Naive thymus-derived CD4-positive, alpha-beta T cell (primary cell): ENCODE data around the gene GATA2. TPM values are rescaled to one million over a fixed set of nuclear protein-coding genes. Genes with fewer than 3 reads are reported as not detected.
A peak's percentile ranks its signal among the peaks of the same experiment; 100 is the strongest.

Experiments
- ATAC-seq: fragments of 150-1000 bp; cut with Tn5 transposase; 2 replicates; pipeline ENCODE4 v1.10.0; 2021; ENCODE audit warnings: mild to moderate bottlenecking, moderate library complexity
- CTCF ChIA-PET: fragments of 350-600 bp; sonication (Branson Sonifier 250); formaldehyde crosslinking; loops from one replicate; lab custom pipeline; 2021; ENCODE audit warnings: antibody characterized with exemption; lab: Charles Lee
- POLR2A ChIA-PET: fragments of 350-600 bp; sonication (Branson Sonifier 250); formaldehyde crosslinking; loops from one replicate; lab custom pipeline; 2021; ENCODE audit warnings: antibody characterized with exemption, inconsistent platforms; lab: Charles Lee
- DNase-seq, 9 donors: peaks; one replicate each; pipeline versions ENCODE4 v3.0.0 to v3.0.0-alpha.2; 2020 to 2022; ENCODE audit warnings: mixed read lengths in 1 of 9
- H3K27ac ChIP-seq: one replicate; pipeline ENCODE4 v1.7.0; 2013; ENCODE audit warnings: mild to moderate bottlenecking, low read depth, low read length, moderate library complexity
- H3K27me3 ChIP-seq, 2 donors: one replicate each; pipeline ENCODE4 v1.7.0; 2013; ENCODE audit warnings: low read length in 2 of 2, mild to moderate bottlenecking in 2 of 2, moderate library complexity in 2 of 2; ENCODE audit not compliant: control insufficient read depth in 2 of 2, insufficient read depth in 2 of 2
- H3K36me3 ChIP-seq, 3 experiments: 1 replicate in 2 of 3; 2 replicates in 1 of 3; pipeline ENCODE4 v1.7.0; 2013; ENCODE audit warnings: low read length in 3 of 3, mild to moderate bottlenecking in 3 of 3, moderate library complexity in 1 of 3; ENCODE audit not compliant: insufficient read depth in 3 of 3, control insufficient read depth in 2 of 3
- H3K4me1 ChIP-seq, 2 donors: one replicate each; pipeline ENCODE4 v1.7.0; 2013; ENCODE audit warnings: low read length in 2 of 2, mild to moderate bottlenecking in 2 of 2, moderate library complexity in 1 of 2; ENCODE audit not compliant: control insufficient read depth in 2 of 2, insufficient read depth in 2 of 2
- H3K4me3 ChIP-seq: 2 replicates; pipeline ENCODE4 v1.7.0; 2013; ENCODE audit warnings: mild to moderate bottlenecking, low read length
- H3K9me3 ChIP-seq, 3 experiments: 1 replicate in 2 of 3; 2 replicates in 1 of 3; pipeline ENCODE4 v1.7.0; 2013; ENCODE audit warnings: low read length in 3 of 3; ENCODE audit not compliant: control insufficient read depth in 2 of 3
- H3K27ac Mint-ChIP-seq, 9 donors: one replicate each; pipeline ENCODE4 v1.8.0; 2020 to 2022; ENCODE audit warnings: mixed read lengths in 9 of 9, mild to moderate bottlenecking in 8 of 9, moderate library complexity in 5 of 9, inconsistent platforms in 2 of 9
- H3K27me3 Mint-ChIP-seq, 5 donors: one replicate each; pipeline ENCODE4 v1.8.0; 2021 to 2022; ENCODE audit warnings: mixed read lengths in 5 of 5, mild to moderate bottlenecking in 1 of 5
- H3K36me3 Mint-ChIP-seq, 5 donors: one replicate each; pipeline ENCODE4 v1.8.0; 2020 to 2022; ENCODE audit warnings: mixed read lengths in 5 of 5, mild to moderate bottlenecking in 3 of 5, inconsistent platforms in 1 of 5
- H3K4me1 Mint-ChIP-seq, 7 donors: one replicate each; pipeline ENCODE4 v1.8.0; 2020 to 2022; ENCODE audit warnings: mixed read lengths in 7 of 7, mild to moderate bottlenecking in 3 of 7, inconsistent platforms in 1 of 7
- H3K4me3 Mint-ChIP-seq, 10 donors: one replicate each; pipeline ENCODE4 v1.8.0; 2020 to 2022; ENCODE audit warnings: mild to moderate bottlenecking in 10 of 10, mixed read lengths in 10 of 10, moderate library complexity in 6 of 10, inconsistent platforms in 2 of 10
- H3K9me3 Mint-ChIP-seq, 11 donors: one replicate each; pipeline ENCODE4 v1.8.0; 2020 to 2022; ENCODE audit warnings: mixed read lengths in 11 of 11, mild to moderate bottlenecking in 4 of 11, inconsistent platforms in 1 of 11, moderate library complexity in 1 of 11
- intact Hi-C, 2 donors: fragments of 100-400 bp; cut with micrococcal nuclease; formaldehyde crosslinking; loops; one replicate each; pipeline ENCODE4 v1.15.1; 2023
- polyA plus RNA-seq, 2 donors: library from polyadenylated mRNA; unstranded; fragments of 300-500 nt; fragmentation: Illumina TruSeq; gene quantifications; one replicate each; pipeline ENCODE4 v1.2.3, GENCODE V29; 2021
- total RNA-seq, 6 experiments: library from RNA in 5 of 6; stranded (reverse) in 5 of 6; gene quantifications; 1 replicate in 5 of 6; 2 replicates in 1 of 6; pipeline ENCODE4 v1.2.3 and lab custom pipeline; 2021 to 2026

The GATA2 gene
- total RNA-seq = 10 to 100 TPM in 2 of 5 experiments, under 1 TPM in 1, not detected in 2; 0.30 to 70.9 (median 14.0) TPM
- not detected for polyA plus RNA-seq
- not detected for total RNA-seq (lab: John Stamatoyannopoulos, UW)

DNA sequence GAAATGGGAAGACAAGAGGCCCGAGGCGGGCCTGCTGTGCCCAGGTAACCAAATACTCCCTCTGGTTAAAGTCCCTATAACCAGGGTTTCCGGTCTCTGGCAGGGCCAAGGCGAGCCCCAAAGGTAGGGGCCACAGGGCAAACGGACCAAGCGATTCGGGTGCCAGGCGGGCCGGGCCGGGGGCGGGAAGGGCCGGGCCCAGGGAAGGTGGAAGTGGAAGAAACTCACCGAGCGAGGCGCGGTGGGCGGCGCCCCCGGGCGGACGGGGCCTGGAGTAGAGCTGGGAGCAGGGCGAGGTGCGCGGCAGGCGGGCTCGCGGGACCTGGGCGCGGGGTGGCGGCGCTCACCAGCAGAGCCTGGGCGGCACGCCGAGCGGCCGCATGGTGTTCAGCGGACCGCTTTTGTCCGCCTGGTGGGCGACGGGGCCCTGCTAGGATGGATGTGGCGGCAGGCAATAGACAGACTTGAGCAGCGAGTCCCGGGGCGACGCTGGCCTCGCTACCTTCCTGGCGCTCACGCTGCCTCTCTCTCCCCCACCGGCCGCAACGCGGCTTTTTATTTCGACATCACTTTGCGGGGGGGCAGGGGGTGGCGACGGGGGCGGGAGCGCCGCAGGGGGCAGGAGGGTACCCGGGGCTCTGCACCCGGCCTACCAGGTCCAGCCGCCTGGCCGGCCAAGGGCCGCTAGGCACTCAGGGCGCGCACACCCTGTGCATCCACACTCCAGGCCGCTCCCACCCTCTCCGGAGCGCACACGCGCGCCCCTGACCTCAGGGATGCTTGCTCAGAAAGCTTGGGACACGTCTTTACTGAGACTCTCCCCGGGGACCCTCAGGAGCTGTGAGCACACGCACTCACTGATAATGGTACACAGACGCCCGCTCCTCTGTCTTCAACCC, at the start of gene GATA2:
GATA2 (minus strand) TSS at position 531 of the 899 bp plus-strand sequence. CDS start 6,170 bp downstream, outside the sequence.
- CTCF ChIA-PET = interaction anchor here (0.6 kb wide), 1 partner anchor 721 kb away, joined by 4 read pairs; no protein-coding TSS in a partner anchor
- Histone ChIP-seq H3K36me3 (no peaks in the 10 kb centered on the region), H3K27me3 (peaks cover 9 to 34% of the 10 kb centered on the region in 2 donors), H3K27ac (no peak within 1 kb of the TSS), H3K9me3 (no peaks in the 10 kb centered on the region), H3K4me3 (no peak within 1 kb of the TSS), H3K4me1 (peaks cover 10 to 40% of the 10 kb centered on the region in 2 donors)
- ATAC-seq (peak; percentile 28), DNase-seq (peak in 4 of 9 donors; percentile 36 to 41 (median 39))
- Mint-ChIP-seq H3K27me3 (peaks cover 47 to 74% (median 54%) of the 10 kb centered on the region in 5 donors), H3K36me3 (no peaks in the 10 kb centered on the region), H3K9me3 (peaks cover 0 to 4% (median 0%) of the 10 kb centered on the region in 11 donors), H3K4me3 (peak within 1 kb of the TSS; percentile 37 to 74 (median 62)), H3K27ac (peak within 1 kb of the TSS in 2 of 9 donors; percentile 13 to 43), H3K4me1 (peaks cover 18 to 36% (median 23%) of the 10 kb centered on the region in 7 donors)
- intact Hi-C loops = loop anchor here in 1 of 2 donors (5.0 to 10.0 kb wide), 2 partner anchors 268 to 416 kb away; no protein-coding TSS in a partner anchor
- POLR2A ChIA-PET = interaction anchor here (0.6 kb wide), 1 partner anchor 197 kb away, joined by 3 read pairs; no protein-coding TSS in a partner anchor

DNA sequence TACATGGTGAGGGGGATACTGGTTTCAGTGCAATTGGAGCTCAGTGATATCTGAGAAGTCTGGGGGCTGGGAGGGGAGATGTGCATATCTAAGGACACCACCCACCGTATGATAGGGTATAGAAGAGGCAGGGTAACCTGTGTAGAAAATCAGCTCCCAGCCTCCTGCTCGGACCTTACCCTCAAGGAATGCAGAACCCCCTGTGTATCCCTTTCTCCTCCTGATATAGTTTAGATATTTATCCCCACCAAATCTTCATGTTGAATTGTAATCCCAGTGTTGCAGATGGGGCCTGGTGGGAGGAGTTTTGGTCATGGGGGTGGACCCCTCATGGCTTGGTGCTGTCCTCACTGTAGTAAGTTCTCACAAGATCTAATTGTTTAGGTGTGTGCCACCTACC, 48.2 kb upstream of the GATA2 start:
- Mint-ChIP-seq H3K27me3 (peaks cover 27 to 50% (median 43%) of the 10 kb centered on the region in 5 donors), H3K4me1 (peaks cover 0 to 4% (median 0%) of the 10 kb centered on the region in 7 donors)
- CTCF ChIA-PET = no interaction called here

DNA sequence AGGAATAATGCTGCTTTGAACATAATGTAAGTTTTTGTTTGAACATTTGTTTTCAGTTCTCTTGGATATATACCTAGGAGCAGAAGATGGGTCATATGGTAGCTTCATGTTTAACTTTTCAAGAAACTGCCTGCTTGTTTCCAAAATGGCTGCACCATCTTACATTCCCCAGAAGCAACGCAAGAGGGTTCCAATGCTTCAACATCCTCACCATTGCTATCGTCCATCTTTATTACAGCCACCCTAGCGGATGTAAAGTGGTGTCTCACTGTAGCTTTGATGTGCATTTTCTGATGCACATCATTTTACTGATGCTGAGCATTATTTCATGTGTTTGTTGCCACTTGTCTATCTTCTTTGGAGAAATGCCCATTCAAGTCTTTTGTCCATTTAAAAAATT, 46.4 kb upstream of the GATA2 start:
- POLR2A ChIA-PET = no interaction called here
- peaks cover 39 to 64% (median 62%) of the 10 kb centered on the region in 5 donors for H3K27me3 Mint-ChIP-seq

More for the DNA sequence above, 48.2 kb upstream of the GATA2 start:
- POLR2A ChIA-PET = no interaction called here
- intact Hi-C loops = no loop called here
- no peak overlapping the region for H3K4me3 ChIP-seq
- H3K4me3 Mint-ChIP-seq = no peak overlapping the region
- no peaks in the 10 kb centered on the region for H3K9me3 ChIP-seq
- no peak for DNase-seq
- H3K4me1 ChIP-seq = no peaks in the 10 kb centered on the region
- H3K36me3 ChIP-seq = no peaks in the 10 kb centered on the region
- H3K9me3 Mint-ChIP-seq = peaks cover 4 to 18% (median 13%) of the 10 kb centered on the region in 11 donors
- peaks cover 0 to 4% of the 10 kb centered on the region in 2 donors for H3K27me3 ChIP-seq
- H3K27ac Mint-ChIP-seq = no peak overlapping the region
- H3K27ac ChIP-seq = no peak overlapping the region
- ATAC-seq = no peak
- peaks cover 0 to 14% (median 9%) of the 10 kb centered on the region in 5 donors for H3K36me3 Mint-ChIP-seq

DNA sequence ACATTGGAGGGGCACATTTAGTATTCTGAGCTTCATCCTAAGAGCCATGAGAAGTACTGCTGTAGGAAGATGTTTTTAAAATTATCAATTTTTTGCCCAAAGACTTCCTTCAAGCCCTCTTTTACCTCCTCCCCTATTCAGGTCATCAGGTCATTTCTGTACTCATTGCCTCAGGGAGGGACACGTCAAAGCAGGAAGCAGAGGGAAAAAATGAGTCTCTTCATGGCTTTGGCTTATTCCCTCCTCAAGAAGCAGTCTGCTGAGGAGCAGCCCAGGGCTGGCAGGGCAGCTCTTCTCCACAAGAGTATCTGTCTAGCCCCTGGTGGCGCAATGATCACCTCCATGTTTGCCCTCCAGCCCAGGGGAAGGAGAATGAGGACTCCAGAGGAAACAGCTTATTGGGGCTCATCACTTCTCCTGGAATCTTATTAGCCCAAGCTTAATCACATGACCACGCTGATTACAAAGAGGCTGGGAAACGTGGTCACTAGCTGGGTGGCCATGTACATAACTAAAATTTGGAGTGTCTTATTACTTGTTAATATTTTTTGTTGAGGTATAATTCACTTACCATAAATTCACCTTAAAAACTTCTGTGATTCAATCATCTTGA, 44.2 kb upstream of the GATA2 start:
- no peak overlapping the region for H3K27ac ChIP-seq
- H3K36me3 Mint-ChIP-seq = no peaks in the 10 kb centered on the region
- H3K4me1 Mint-ChIP-seq = no peaks in the 10 kb centered on the region
- H3K27me3 ChIP-seq = peaks cover 0 to 4% of the 10 kb centered on the region in 2 donors
- no peaks in the 10 kb centered on the region for H3K4me1 ChIP-seq
- peaks cover 0 to 6% (median under 1%) of the 10 kb centered on the region in 11 donors for H3K9me3 Mint-ChIP-seq
- ChIA-PET POLR2A (no interaction called here), CTCF (no interaction called here)
- H3K9me3 ChIP-seq = no peaks in the 10 kb centered on the region
- ATAC-seq (no peak), DNase-seq (no peak)
- no peak overlapping the region for H3K27ac Mint-ChIP-seq
- no peaks in the 10 kb centered on the region for H3K36me3 ChIP-seq
- H3K4me3 Mint-ChIP-seq = no peak overlapping the region
- peaks cover 46 to 67% (median 60%) of the 10 kb centered on the region in 5 donors for H3K27me3 Mint-ChIP-seq
- intact Hi-C loops = no loop called here
- H3K4me3 ChIP-seq = no peak overlapping the region

More for the DNA sequence above, 46.4 kb upstream of the GATA2 start:
- peaks cover 4 to 18% (median 13%) of the 10 kb centered on the region in 11 donors for H3K9me3 Mint-ChIP-seq
- intact Hi-C loops = no loop called here
- peaks cover 0 to 14% (median 9%) of the 10 kb centered on the region in 5 donors for H3K36me3 Mint-ChIP-seq
- H3K4me3 Mint-ChIP-seq = no peak overlapping the region
- ATAC-seq = no peak
- Histone ChIP-seq H3K36me3 (no peaks in the 10 kb centered on the region), H3K9me3 (no peaks in the 10 kb centered on the region), H3K27ac (no peak overlapping the region), H3K4me3 (no peak overlapping the region), H3K27me3 (peaks cover 0 to 4% of the 10 kb centered on the region in 2 donors), H3K4me1 (no peaks in the 10 kb centered on the region)
- no peak for DNase-seq
- peaks cover 0 to 4% (median 0%) of the 10 kb centered on the region in 7 donors for H3K4me1 Mint-ChIP-seq
- H3K27ac Mint-ChIP-seq = no peak overlapping the region
- CTCF ChIA-PET = no interaction called here

DNA sequence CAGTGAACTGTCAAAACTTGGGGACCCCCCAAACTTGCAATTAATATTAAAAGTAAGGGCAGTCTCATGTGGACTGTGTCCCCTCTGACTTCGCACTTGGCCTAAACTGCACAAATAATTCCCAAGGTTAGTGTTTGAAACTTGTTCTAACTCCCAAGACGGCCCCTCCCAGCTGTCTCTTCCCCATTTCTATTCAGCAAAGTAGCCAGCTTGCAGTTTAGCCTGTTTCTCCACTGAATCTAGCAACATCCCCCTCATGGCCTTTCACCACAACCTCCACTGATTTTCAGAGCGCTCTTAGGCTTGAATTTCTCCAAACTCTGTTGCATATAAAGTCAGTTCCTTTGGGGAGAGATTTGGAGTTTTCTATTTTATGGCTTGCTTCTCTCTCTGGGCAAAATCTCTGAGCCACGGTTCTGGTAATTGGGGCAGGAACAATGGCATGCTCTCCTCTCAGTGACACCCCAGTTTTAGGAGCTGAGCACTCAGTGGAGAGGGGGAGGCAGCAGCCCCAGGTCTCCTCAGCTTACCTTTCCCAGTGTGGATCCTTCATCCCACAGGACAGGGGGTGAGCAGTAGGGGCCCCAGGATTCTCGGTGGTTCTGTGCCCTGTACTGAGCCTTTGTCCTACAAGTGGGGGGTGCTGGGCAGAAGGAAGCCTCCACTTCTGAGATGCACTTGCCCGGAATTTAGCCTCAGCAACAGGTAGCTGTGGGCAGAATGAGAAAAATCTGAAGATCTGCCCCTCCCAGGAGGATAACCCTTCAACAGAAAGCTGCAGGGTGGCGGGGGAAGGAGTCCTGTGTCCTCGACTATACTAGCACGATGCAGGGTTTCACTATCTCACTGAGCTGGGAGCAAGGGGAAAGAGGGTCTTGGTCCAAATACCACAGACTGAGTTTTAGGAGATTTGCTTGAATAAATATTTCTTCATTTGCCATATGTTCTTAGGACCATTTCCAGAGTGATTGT, 39.3 kb upstream of the GATA2 start:
- intact Hi-C loops = no loop called here
- peaks cover 31 to 69% (median 50%) of the 10 kb centered on the region in 5 donors for H3K27me3 Mint-ChIP-seq
- no peaks in the 10 kb centered on the region for H3K36me3 Mint-ChIP-seq
- Histone ChIP-seq H3K27me3 (no peaks in the 10 kb centered on the region), H3K4me1 (no peaks in the 10 kb centered on the region), H3K4me3 (no peak overlapping the region), H3K9me3 (no peaks in the 10 kb centered on the region), H3K36me3 (no peaks in the 10 kb centered on the region), H3K27ac (no peak overlapping the region)
- no peaks in the 10 kb centered on the region for H3K4me1 Mint-ChIP-seq
- POLR2A ChIA-PET = no interaction called here
- H3K4me3 Mint-ChIP-seq = no peak overlapping the region
- ATAC-seq = no peak
- CTCF ChIA-PET = no interaction called here
- DNase-seq = no peak
- no peak overlapping the region for H3K27ac Mint-ChIP-seq
- H3K9me3 Mint-ChIP-seq = peaks cover 0 to 3% (median 0%) of the 10 kb centered on the region in 11 donors
